HepG2 (cell line): Measurements from ENCODE around the gene ATE1. TPM values are rescaled to one million over a fixed set of nuclear protein-coding genes. Genes with fewer than 3 reads are reported as not detected.

Experiments used
- ATAC-seq: fragments of 200-7000 bp; cut with Tn5 transposase; 3 replicates; pipeline ENCODE4 v1.9.1; 2020; ENCODE audit warnings: mild to moderate bottlenecking, moderate library complexity
- BruUV-seq: library from RNA; stranded (reverse); fragments of 400-500 nt; replicated peaks from 2 replicates; lab custom pipeline; 2021; lab: Mats Ljungman, UMichigan
- CTCF ChIA-PET: fragments of 300-600 bp; formaldehyde crosslinking; extraction: SDS; loops from one replicate; lab custom pipeline; 2021; ENCODE audit warnings: low total read pairs, inconsistent platforms, low intra/inter-chr PET ratio; lab: Yijun Ruan, JAX
- POLR2A ChIA-PET: fragments of 350-600 bp; sonication (Branson Sonifier 250); formaldehyde crosslinking; loops from one replicate; lab custom pipeline; 2020; ENCODE audit warnings: antibody characterized with exemption, inconsistent platforms; lab: Yijun Ruan, JAX
- DNase-seq: peaks from one replicate; pipeline ENCODE4 v3.0.0-alpha.2; 2015; ENCODE audit warnings: low spot score
- FAIRE-seq: peaks from 3 replicates; lab custom pipeline; 2011; peaks lifted over from hg19 to GRCh38; lab: Jason Lieb, UNC
- H2AFZ ChIP-seq: one replicate; pipeline ENCODE4 v1.6.1; 2011; ENCODE audit warnings: low read length, inconsistent platforms
- H3K27ac ChIP-seq: fragments of 300-600 bp; 3 replicates; pipeline ENCODE4 v1.8.0; 2011; ENCODE audit warnings: mixed run types, mild to moderate bottlenecking, mixed read lengths, low read length, inconsistent platforms; ENCODE audit not compliant: insufficient read depth; ENCODE audit errors: extremely low read length
- H3K27me3 ChIP-seq, 2 experiments: fragments of 200-600 bp in 1 of 2; 2 replicates in 1 of 2; 3 replicates in 1 of 2; pipeline versions ENCODE4 v1.6.0 to v1.8.0; 2011; ENCODE audit warnings: low read length in 2 of 2, mild to moderate bottlenecking in 2 of 2, moderate library complexity in 2 of 2, inconsistent platforms in 1 of 2; ENCODE audit not compliant: insufficient read depth in 2 of 2, control insufficient read depth in 1 of 2
- H3K36me3 ChIP-seq, 2 experiments: fragments of 200-600 bp in 1 of 2; replicated peaks in 1 of 2; 2 replicates in 1 of 2; 3 replicates in 1 of 2; pipeline versions ENCODE4 v1.5.1 to v1.8.0; 2011; ENCODE audit warnings: low read length in 2 of 2, inconsistent platforms in 1 of 2; ENCODE audit not compliant: insufficient read depth in 2 of 2, control insufficient read depth in 1 of 2
- H3K4me1 ChIP-seq: 2 replicates; pipeline ENCODE4 v1.5.1; 2012; ENCODE audit warnings: low read length, inconsistent platforms; ENCODE audit not compliant: insufficient read depth
- H3K4me2 ChIP-seq: 2 replicates; pipeline ENCODE4 v1.6.0; 2011; ENCODE audit warnings: low read depth, low read length, inconsistent platforms
- H3K4me3 ChIP-seq, 3 experiments: fragments of 200-600 bp in 1 of 3; sonication (generic), shearing (Covaris generic) in 1 of 3; replicated peaks in 1 of 3; 2 replicates each; pipeline ENCODE4 v1.5.1; 2011 to 2016; ENCODE audit warnings: low read length in 3 of 3, inconsistent platforms in 2 of 3, low read depth in 2 of 3, mild to moderate bottlenecking in 2 of 3, control low read depth in 1 of 3, mixed read lengths in 1 of 3; ENCODE audit not compliant: insufficient read depth in 1 of 3
- H3K79me2 ChIP-seq: one replicate; pipeline ENCODE4 v1.6.1; 2011; ENCODE audit warnings: low read length, inconsistent platforms; ENCODE audit not compliant: insufficient read depth
- H3K9ac ChIP-seq: 2 replicates; pipeline ENCODE4 v1.6.0; 2011; ENCODE audit warnings: mild to moderate bottlenecking, low read depth, low read length, inconsistent platforms; ENCODE audit not compliant: insufficient read depth
- H3K9me3 ChIP-seq: 2 replicates; pipeline ENCODE4 v1.5.1; 2012; ENCODE audit warnings: mild to moderate bottlenecking, low read length
- H4K20me1 ChIP-seq: 2 replicates; pipeline ENCODE4 v1.6.0; 2011; ENCODE audit warnings: inconsistent platforms, mild to moderate bottlenecking, low read length, moderate library complexity; ENCODE audit not compliant: insufficient read depth
- BCLAF1 ChIP-seq: fragments of 450-650 bp; IDR thresholded peaks from 2 replicates; pipeline ENCODE4 v1.6.1; 2017; ENCODE audit warnings: mild to moderate bottlenecking
- CENPT ChIP-seq: sonication (generic); formaldehyde crosslinking; IDR thresholded peaks from 2 replicates; pipeline ENCODE4 v1.8.0; 2022; ENCODE audit warnings: low read depth, mild to moderate bottlenecking, moderate library complexity, missing genetic modification reagents
- HINFP ChIP-seq: sonication (generic); formaldehyde crosslinking; IDR thresholded peaks from 2 replicates; pipeline ENCODE4 v1.4.0; 2020; ENCODE audit warnings: low read depth, mild to moderate bottlenecking, missing genetic modification reagents
- NCOA5 ChIP-seq: sonication (generic); formaldehyde crosslinking; IDR thresholded peaks from 2 replicates; pipeline ENCODE4 v1.4.0; 2020; ENCODE audit warnings: missing genetic modification reagents
- RNF219 ChIP-seq: sonication (generic); formaldehyde crosslinking; IDR thresholded peaks from 2 replicates; pipeline ENCODE4 v1.5.0; 2020; ENCODE audit warnings: mild to moderate bottlenecking, missing genetic modification reagents
- SRSF1 ChIP-seq: fragments of 200-400 bp; formaldehyde crosslinking; optimal IDR thresholded peaks from 2 replicates; pipeline ENCODE3; 2017; ENCODE audit warnings: mild to moderate bottlenecking, low read depth, low read length, moderate library complexity
- SSRP1 ChIP-seq: IDR thresholded peaks from 2 replicates; pipeline ENCODE4 v1.6.1; 2016; ENCODE audit warnings: control low read depth
- ZBTB34 ChIP-seq: sonication (generic); formaldehyde crosslinking; IDR thresholded peaks from 2 replicates; pipeline ENCODE4 v1.8.0; 2022; ENCODE audit warnings: mild to moderate bottlenecking, missing genetic modification reagents
- ZFP36L1 ChIP-seq: sonication (generic); formaldehyde crosslinking; IDR thresholded peaks from 2 replicates; pipeline ENCODE4 v1.8.0; 2022; ENCODE audit warnings: mild to moderate bottlenecking, missing genetic modification reagents, moderate library complexity
- ZNF883 ChIP-seq: sonication (generic); formaldehyde crosslinking; IDR thresholded peaks from 2 replicates; pipeline ENCODE4 v1.5.1; 2020; ENCODE audit warnings: mild to moderate bottlenecking, missing genetic modification reagents; ENCODE audit errors: not compliant biosample characterization
- ZSCAN9 ChIP-seq: IDR thresholded peaks from 2 replicates; pipeline ENCODE4 v1.6.1; 2016; ENCODE audit warnings: borderline replicate concordance
- WGBS: methylation state at CpG from one replicate; pipeline ENCODE4 v1.1.6; 2017; ENCODE audit warnings: low lambda C conversion rate; 5-methylcytosine and 5-hydroxymethylcytosine counted together
- in situ Hi-C: cut with HindIII; loops from 2 replicates; pipeline ENCODE4 v1.10.0; 2017; ENCODE audit warnings: low pct_unique_long_range_greater_than_20kb; ENCODE audit not compliant: extremely low pct_ligation_motif_present
- intact Hi-C: fragments of 100-400 bp; cut with micrococcal nuclease; formaldehyde crosslinking; loops from one replicate; pipeline ENCODE4 v1.10.0; 2022; ENCODE audit not compliant: unreplicated experiment
- polyA plus RNA-seq, 8 experiments: library from polyadenylated mRNA; depleted of rRNA in 3 of 8; stranded (reverse) in 7 of 8; unstranded in 1 of 8; fragments of >200 nt; fragmentation: Illumina TruSeq in 4 of 8; extraction: Trizol in 4 of 8; gene quantifications; 2 replicates each; pipeline versions ENCODE4 v1.2.1 to v1.2.3, GENCODE V29; 2011 to 2016; ENCODE audit warnings: low read depth in 4 of 8, missing spikeins in 1 of 8, mixed read lengths in 1 of 8; ENCODE audit not compliant: insufficient read depth in 1 of 8
- total RNA-seq, 5 experiments: library from RNA; depleted of rRNA; stranded (reverse); fragments of >200 nt; fragmentation: Illumina TruSeq; extraction: Trizol; gene quantifications; 2 replicates each; pipeline ENCODE4 v1.2.3, GENCODE V29; 2016; ENCODE audit warnings: low read depth in 1 of 5

ATE1 gene
- total and polyA plus RNA-seq, 2 of the 13 experiments (the other 11 are each of a cell fraction or from before 2014, with no cell fraction given), result 17.5 to 42.2 TPM

- POLR2A ChIA-PET, result no interaction called here
- no peaks in the 10 kb centered on the region for H3K79me2 ChIP-seq
- H3K4me1 ChIP-seq, result peaks cover 16% of the 10 kb centered on the region
- no TSS peak for BruUV-seq
- intact Hi-C loops (loop anchor here (10.0 kb wide), 1 partner anchor 153 kb away; no protein-coding TSS in a partner anchor), in situ Hi-C loops (loop anchor here (5.0 kb wide), 1 partner anchor 790 kb away; no protein-coding TSS in a partner anchor)
- H3K27ac ChIP-seq, result no peak overlapping the region
- DNase-seq (no peak), FAIRE-seq (no peak), ATAC-seq (no peak)
- H3K36me3 ChIP-seq, result no peaks in the 10 kb centered on the region
- CTCF ChIA-PET, result no interaction called here
- no peak overlapping the region for H3K4me2 ChIP-seq
- WGBS, result 30% methylated on average over 3 of the region's 3 CpGs
- no peak overlapping the region for H3K4me3 ChIP-seq
- H3K9me3 ChIP-seq, result no peaks in the 10 kb centered on the region
- TF ChIP-seq BCLAF1 (no peak), NCOA5 (CRISPR knock-in tag) (no peak), HINFP (no peak), ZFP36L1 (CRISPR knock-in tag) (no peak), SSRP1 (CRISPR knock-in tag) (no peak), ZNF883 (CRISPR knock-in tag) (no peak), ZBTB34 (CRISPR knock-in tag) (no peak), ZSCAN9 (CRISPR knock-in tag) (no peak), SRSF1 (no peak), RNF219 (CRISPR knock-in tag) (no peak), CENPT (no peak)
- no peak overlapping the region for H3K9ac ChIP-seq
- peaks cover 0 to 8% of the 10 kb centered on the region in 2 experiments; a peak in 1 of 5 replicates for H3K27me3 ChIP-seq
- H2AFZ ChIP-seq, result no peak overlapping the region
- no peaks in the 10 kb centered on the region for H4K20me1 ChIP-seq
These were observed 195.7 kb downstream of the ATE1 start for GRCh38 chr10:121732172-121732571.
